Endothelial cell of umbilical vein (primary cell): ENCODE results near the gene SEPTIN10. TPM values are rescaled to one million over a fixed set of nuclear protein-coding genes. Genes with fewer than 3 reads are reported as not detected.

Source experiments
- BruUV-seq: library from RNA; stranded (reverse); fragments of 400-500 nt; replicated peaks from 2 replicates; lab custom pipeline; 2021; lab: Mats Ljungman, UMichigan
- CTCF ChIA-PET: fragments of 300-600, 350-600 bp; sonication (Branson Sonifier 250); formaldehyde crosslinking; loops from one replicate; lab custom pipeline; 2021; ENCODE audit warnings: antibody characterized with exemption, inconsistent platforms; lab: Charles Lee
- POLR2A ChIA-PET: fragments of 300-600, 350-600 bp; sonication (Branson Sonifier 250); formaldehyde crosslinking; loops from one replicate; lab custom pipeline; 2021; ENCODE audit warnings: antibody characterized with exemption, inconsistent platforms; lab: Charles Lee
- DNase-seq: peaks from one replicate; pipeline ENCODE4 v3.0.0-alpha.2; 2011; ENCODE audit warnings: low read depth, low spot score
- FAIRE-seq: peaks from 2 replicates; lab custom pipeline; 2011; peaks lifted over from hg19 to GRCh38; lab: Jason Lieb, UNC
- H2AFZ ChIP-seq: 2 replicates; pipeline ENCODE4 v1.6.0; 2012; ENCODE audit warnings: low read depth, low read length, control low read depth, inconsistent platforms
- H3K27ac ChIP-seq: 2 replicates; pipeline ENCODE4 v1.5.1; 2011; ENCODE audit warnings: low read depth, mild to moderate bottlenecking, control low read depth, low read length, moderate library complexity; ENCODE audit not compliant: insufficient read depth
- H3K27me3 ChIP-seq, 2 experiments: 2 replicates each; pipeline versions ENCODE4 v1.6.0 to v1.6.1; 2011; ENCODE audit warnings: low read length in 2 of 2, mixed read lengths in 1 of 2; ENCODE audit not compliant: control insufficient read depth in 2 of 2, insufficient read depth in 2 of 2
- H3K36me3 ChIP-seq, 2 experiments: 2 replicates in 1 of 2; 3 replicates in 1 of 2; pipeline ENCODE4 v1.5.1; 2011; ENCODE audit warnings: low read length in 2 of 2, mild to moderate bottlenecking in 1 of 2, moderate library complexity in 1 of 2; ENCODE audit not compliant: control insufficient read depth in 2 of 2, insufficient read depth in 2 of 2; ENCODE audit errors: extremely low read depth in 1 of 2
- H3K4me1 ChIP-seq: 3 replicates; pipeline ENCODE4 v1.5.1; 2011; ENCODE audit warnings: mild to moderate bottlenecking, low read length; ENCODE audit not compliant: control insufficient read depth, insufficient read depth; ENCODE audit errors: extremely low read depth
- H3K4me2 ChIP-seq: 2 replicates; pipeline ENCODE4 v1.6.1; 2011; ENCODE audit warnings: low read length, control low read depth, mixed read lengths; ENCODE audit not compliant: insufficient read depth
- H3K4me3 ChIP-seq, 3 experiments: fragments of 200-600 bp in 1 of 3; sonication (generic), shearing (Covaris generic) in 1 of 3; replicated peaks in 1 of 3; 2 replicates each; pipeline ENCODE4 v1.5.1; 2011 to 2016; ENCODE audit warnings: control low read depth in 3 of 3, low read length in 3 of 3, mild to moderate bottlenecking in 2 of 3, inconsistent platforms in 1 of 3, low read depth in 1 of 3, moderate library complexity in 1 of 3; ENCODE audit not compliant: insufficient read depth in 1 of 3
- H3K79me2 ChIP-seq: 2 replicates; pipeline ENCODE4 v1.6.0; 2012; ENCODE audit warnings: low read length, inconsistent platforms; ENCODE audit not compliant: control insufficient read depth, insufficient read depth
- H3K9ac ChIP-seq: replicated peaks from 2 replicates; pipeline ENCODE3; 2011; ENCODE audit warnings: low read length, control low read depth; ENCODE audit not compliant: insufficient read depth; ENCODE audit errors: extremely low read depth
- H3K9me1 ChIP-seq: replicated peaks from 3 replicates; pipeline ENCODE4 v1.6.0; 2011; ENCODE audit warnings: mild to moderate bottlenecking, low read length; ENCODE audit not compliant: control insufficient read depth, insufficient read depth; ENCODE audit errors: extremely low read depth
- H3K9me3 ChIP-seq: replicated peaks from 2 replicates; pipeline ENCODE4 v1.5.1; 2012; ENCODE audit warnings: low read length, inconsistent platforms; ENCODE audit not compliant: control insufficient read depth, insufficient read depth
- H4K20me1 ChIP-seq: replicated peaks from 2 replicates; pipeline ENCODE3; 2011; ENCODE audit warnings: mild to moderate bottlenecking, low read length; ENCODE audit not compliant: control insufficient read depth, insufficient read depth; ENCODE audit errors: extremely low read depth
- EZH2 ChIP-seq: IDR thresholded peaks from 2 replicates; pipeline ENCODE4 v1.6.1; 2012; ENCODE audit warnings: borderline replicate concordance, low read depth, mild to moderate bottlenecking, moderate library complexity, low read length, inconsistent platforms; ENCODE audit not compliant: severe bottlenecking
- FOS ChIP-seq: IDR thresholded peaks from 2 replicates; pipeline ENCODE4 v1.6.1; 2011; ENCODE audit warnings: mild to moderate bottlenecking, low read length, moderate library complexity, borderline replicate concordance; ENCODE audit not compliant: insufficient read depth
- GATA2 ChIP-seq: IDR thresholded peaks from 2 replicates; pipeline ENCODE4 v1.7.0; 2011; ENCODE audit warnings: low read depth, mild to moderate bottlenecking, moderate library complexity, mixed read lengths, low read length; ENCODE audit not compliant: insufficient read length, insufficient read depth
- JUN ChIP-seq: IDR thresholded peaks from 2 replicates; pipeline ENCODE4 v1.6.1; 2011; ENCODE audit warnings: borderline replicate concordance, low read depth; ENCODE audit not compliant: insufficient read length, insufficient read depth
- MAX ChIP-seq: IDR thresholded peaks from 2 replicates; pipeline ENCODE4 v1.6.1; 2011; ENCODE audit not compliant: insufficient read depth, insufficient read length
- MYC ChIP-seq: IDR thresholded peaks from one replicate; pipeline ENCODE4 v1.6.1; 2011; ENCODE audit warnings: mild to moderate bottlenecking, low read depth, low read length
- POLR2A ChIP-seq: IDR thresholded peaks from 2 replicates; pipeline ENCODE4 v1.6.1; 2012; ENCODE audit warnings: low read depth, mild to moderate bottlenecking, control low read depth, low read length
- POLR2AphosphoS5 ChIP-seq: IDR thresholded peaks from 2 replicates; pipeline ENCODE4 v1.6.1; 2012; ENCODE audit warnings: low read depth, mild to moderate bottlenecking, control low read depth, low read length, moderate library complexity; ENCODE audit not compliant: insufficient read depth
- dilution Hi-C: fragments of 300-500 bp; cut with MboI; formaldehyde crosslinking; loops from one replicate; pipeline ENCODE4 v1.15.0; 2019; ENCODE audit warnings: low sequenced_read_pairs; ENCODE audit not compliant: extremely low pct_ligation_motif_present
- intact Hi-C: fragments of 100-400 bp; cut with micrococcal nuclease; formaldehyde crosslinking; loops from one replicate; pipeline ENCODE4 v1.10.0; 2022
- polyA plus RNA-seq, 4 experiments: library from polyadenylated mRNA; depleted of rRNA in 3 of 4; stranded (reverse) in 3 of 4; unstranded in 1 of 4; fragments of >200 nt; gene quantifications; 2 replicates each; pipeline versions ENCODE4 v1.2.1 to v1.2.3, GENCODE V29; 2011 to 2012; ENCODE audit warnings: missing spikeins in 1 of 4
- total RNA-seq: library from RNA; stranded (reverse); gene quantifications from 2 replicates; pipeline ENCODE4 v1.2.3, GENCODE V29; 2021
- TF ChIP-seq, protein P1 (sequence below), 2 donors: IDR thresholded peaks; 1 replicate in 1 of 2; 2 replicates in 1 of 2; pipeline ENCODE4 v1.5.1; 2011; ENCODE audit warnings: low read length in 2 of 2, mild to moderate bottlenecking in 2 of 2, moderate library complexity in 2 of 2, control low read depth in 1 of 2, inconsistent platforms in 1 of 2, low read depth in 1 of 2; ENCODE audit not compliant: insufficient read depth in 1 of 2; ENCODE audit errors: extremely low read depth in 1 of 2

The SEPTIN10 gene
- total and polyA plus RNA-seq, 2 donors (not counting 3 experiments of a cell fraction or from before 2014, with no cell fraction given): 26.1 to 121 TPM

- no TSS peak for BruUV-seq
- H3K36me3 ChIP-seq: peaks cover 2 to 7% of the 10 kb centered on the region in 2 experiments
- peaks cover 32% of the 10 kb centered on the region for H3K4me1 ChIP-seq
- H3K9ac ChIP-seq: no peak overlapping the region
- H3K4me2 ChIP-seq: no peak overlapping the region
- POLR2A ChIA-PET: no interaction called here
- no peaks in the 10 kb centered on the region for H3K27me3 ChIP-seq
- no peak for TF ChIP-seq EZH2
- H3K9me3 ChIP-seq: no peaks in the 10 kb centered on the region
- intact Hi-C loops (no loop called here), dilution Hi-C loops (no loop called here)
- DNase-seq: no peak
- H4K20me1 ChIP-seq: no peaks in the 10 kb centered on the region
- peak; percentile 18 for FAIRE-seq
- H2AFZ ChIP-seq: no peak overlapping the region
- no peak overlapping the region for H3K4me3 ChIP-seq
- H3K9me1 ChIP-seq: no peaks in the 10 kb centered on the region
- peaks cover 3% of the 10 kb centered on the region for H3K79me2 ChIP-seq
- CTCF ChIA-PET: interaction anchor here (1.2 kb wide), 1 partner anchor 12 kb away, joined by 4 read pairs; no protein-coding TSS in a partner anchor
- no peak overlapping the region for H3K27ac ChIP-seq
These were observed 56.5 kb downstream of the SEPTIN10 start for GRCh38 chr2:109557309-109557708.

DNA sequence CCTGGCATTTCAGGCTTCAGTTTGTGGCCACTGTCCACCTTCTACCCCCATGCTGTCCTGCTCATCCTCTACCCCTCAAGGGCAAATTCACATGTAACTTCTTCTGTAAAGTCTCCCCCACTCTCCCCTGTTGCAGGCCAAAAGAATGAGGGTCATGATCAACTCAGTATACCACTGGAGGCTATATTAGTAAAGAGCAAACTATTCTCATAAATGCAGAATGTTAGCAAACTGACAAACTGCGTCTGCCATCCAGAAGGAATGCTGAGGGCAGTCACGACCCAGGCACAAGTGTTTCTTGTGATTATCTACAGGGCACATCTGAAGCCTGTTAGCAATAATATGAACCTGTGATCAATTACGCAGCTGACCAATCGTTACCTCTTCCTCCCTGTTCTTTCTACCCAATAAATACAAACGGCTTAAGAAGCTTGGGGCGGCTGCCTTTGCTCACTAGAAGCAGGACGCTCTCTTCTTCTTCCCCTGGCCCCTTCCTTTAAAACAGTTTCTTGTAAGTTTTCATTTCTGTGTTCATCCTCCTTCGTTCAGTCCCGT is 58.3 kb downstream of the SEPTIN10 start:
- DNase-seq (no peak), FAIRE-seq (no peak)
- peaks cover 2 to 8% of the 10 kb centered on the region in 2 experiments for H3K36me3 ChIP-seq
- BruUV-seq: no TSS peak
- no peaks in the 10 kb centered on the region for H3K9me3 ChIP-seq
- no peaks in the 10 kb centered on the region for H4K20me1 ChIP-seq
- H3K9me1 ChIP-seq: no peaks in the 10 kb centered on the region
- H3K4me3 ChIP-seq: no peak overlapping the region
- intact Hi-C loops (no loop called here), dilution Hi-C loops (no loop called here)
- CTCF ChIA-PET: interaction anchor here (1.1 kb wide), 1 partner anchor 8 kb away, joined by 3 read pairs; no protein-coding TSS in a partner anchor
- H3K79me2 ChIP-seq: peaks cover 3% of the 10 kb centered on the region
- no peak overlapping the region for H3K4me2 ChIP-seq
- POLR2A ChIA-PET: no interaction called here
- H3K4me1 ChIP-seq: peaks cover 25% of the 10 kb centered on the region
- no peak overlapping the region for H2AFZ ChIP-seq
- no peak for TF ChIP-seq MAX
- TF ChIP-seq POLR2AphosphoS5: no peak
- TF ChIP-seq, protein P1, sequence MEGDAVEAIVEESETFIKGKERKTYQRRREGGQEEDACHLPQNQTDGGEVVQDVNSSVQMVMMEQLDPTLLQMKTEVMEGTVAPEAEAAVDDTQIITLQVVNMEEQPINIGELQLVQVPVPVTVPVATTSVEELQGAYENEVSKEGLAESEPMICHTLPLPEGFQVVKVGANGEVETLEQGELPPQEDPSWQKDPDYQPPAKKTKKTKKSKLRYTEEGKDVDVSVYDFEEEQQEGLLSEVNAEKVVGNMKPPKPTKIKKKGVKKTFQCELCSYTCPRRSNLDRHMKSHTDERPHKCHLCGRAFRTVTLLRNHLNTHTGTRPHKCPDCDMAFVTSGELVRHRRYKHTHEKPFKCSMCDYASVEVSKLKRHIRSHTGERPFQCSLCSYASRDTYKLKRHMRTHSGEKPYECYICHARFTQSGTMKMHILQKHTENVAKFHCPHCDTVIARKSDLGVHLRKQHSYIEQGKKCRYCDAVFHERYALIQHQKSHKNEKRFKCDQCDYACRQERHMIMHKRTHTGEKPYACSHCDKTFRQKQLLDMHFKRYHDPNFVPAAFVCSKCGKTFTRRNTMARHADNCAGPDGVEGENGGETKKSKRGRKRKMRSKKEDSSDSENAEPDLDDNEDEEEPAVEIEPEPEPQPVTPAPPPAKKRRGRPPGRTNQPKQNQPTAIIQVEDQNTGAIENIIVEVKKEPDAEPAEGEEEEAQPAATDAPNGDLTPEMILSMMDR (IDR thresholded peaks at IDR 0.05; ENCODE audit: extremely low read depth in 1 of 2, insufficient read depth in 1 of 2, low read depth in 1 of 2, low read length in 2 of 2): no peak
- TF ChIP-seq MYC: no peak
- no peak for TF ChIP-seq JUN
- no peak for TF ChIP-seq EZH2
- no peak for TF ChIP-seq FOS
- TF ChIP-seq GATA2: no peak
- no peak for TF ChIP-seq POLR2A
- no peak overlapping the region for H3K9ac ChIP-seq
- no peak overlapping the region for H3K27ac ChIP-seq
- H3K27me3 ChIP-seq: no peaks in the 10 kb centered on the region
